ENCODE results near the gene IMP3.
"Not testable (repeated sequence)": the region's sequence is repeated elsewhere in the genome, so short reads cannot be mapped to it uniquely, and the experiment has no call there.

Gene IMP3, protein sequence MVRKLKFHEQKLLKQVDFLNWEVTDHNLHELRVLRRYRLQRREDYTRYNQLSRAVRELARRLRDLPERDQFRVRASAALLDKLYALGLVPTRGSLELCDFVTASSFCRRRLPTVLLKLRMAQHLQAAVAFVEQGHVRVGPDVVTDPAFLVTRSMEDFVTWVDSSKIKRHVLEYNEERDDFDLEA

DNA sequence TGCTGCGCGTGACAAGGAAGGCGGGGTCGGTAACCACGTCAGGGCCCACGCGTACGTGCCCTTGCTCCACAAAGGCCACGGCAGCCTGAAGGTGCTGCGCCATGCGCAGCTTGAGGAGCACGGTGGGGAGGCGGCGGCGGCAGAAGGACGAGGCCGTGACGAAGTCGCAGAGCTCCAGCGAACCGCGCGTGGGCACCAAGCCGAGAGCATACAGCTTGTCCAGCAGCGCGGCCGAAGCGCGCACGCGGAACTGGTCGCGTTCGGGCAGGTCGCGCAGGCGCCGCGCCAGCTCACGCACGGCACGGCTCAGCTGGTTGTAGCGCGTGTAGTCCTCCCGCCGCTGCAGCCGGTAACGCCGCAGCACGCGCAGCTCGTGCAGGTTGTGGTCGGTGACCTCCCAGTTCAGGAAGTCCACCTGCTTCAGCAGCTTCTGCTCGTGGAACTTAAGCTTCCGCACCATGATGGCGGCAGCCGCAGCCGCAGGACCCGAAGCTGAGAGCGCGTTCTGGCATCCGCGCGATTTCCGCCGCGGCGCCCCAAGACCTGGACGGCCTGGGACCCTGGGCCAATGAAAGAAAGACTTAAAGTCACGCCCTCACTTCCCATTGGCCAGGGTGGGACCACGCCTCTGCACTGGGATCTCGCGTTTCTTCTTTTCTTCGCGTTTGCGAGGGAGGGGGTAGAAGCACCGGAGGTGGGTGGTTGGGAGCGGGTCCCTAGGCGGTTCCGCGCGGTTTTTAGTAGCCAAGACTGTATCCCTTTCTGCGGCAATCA is at the start of gene IMP3:
IMP3 (minus strand) TSS at position 516 of the 774 bp plus-strand sequence; CDS start at position 460, 56 bp downstream.
- DNase-seq: peak; percentile 69

DNA sequence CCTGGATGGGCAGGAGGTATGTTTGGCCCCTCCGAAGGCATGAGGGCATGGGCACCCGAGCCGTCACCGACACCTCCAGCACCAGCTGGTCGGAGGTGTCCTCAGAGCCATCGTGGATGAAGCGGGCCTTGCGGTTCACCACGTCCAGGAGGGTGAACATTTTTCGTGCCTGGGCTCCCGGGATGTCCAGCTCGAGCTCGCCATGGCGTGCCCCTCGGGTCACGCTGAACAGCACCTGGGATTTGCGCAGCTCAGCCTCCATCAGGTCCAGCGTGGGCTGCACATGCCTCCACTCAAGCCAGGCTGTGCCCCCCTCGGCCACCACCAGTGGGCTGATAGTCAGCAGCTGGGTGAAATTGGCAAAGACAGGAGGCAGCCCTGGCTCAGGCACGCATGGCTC is 49.4 kb upstream of the IMP3 start:
- DNase-seq: not testable (repeated sequence)

DNA sequence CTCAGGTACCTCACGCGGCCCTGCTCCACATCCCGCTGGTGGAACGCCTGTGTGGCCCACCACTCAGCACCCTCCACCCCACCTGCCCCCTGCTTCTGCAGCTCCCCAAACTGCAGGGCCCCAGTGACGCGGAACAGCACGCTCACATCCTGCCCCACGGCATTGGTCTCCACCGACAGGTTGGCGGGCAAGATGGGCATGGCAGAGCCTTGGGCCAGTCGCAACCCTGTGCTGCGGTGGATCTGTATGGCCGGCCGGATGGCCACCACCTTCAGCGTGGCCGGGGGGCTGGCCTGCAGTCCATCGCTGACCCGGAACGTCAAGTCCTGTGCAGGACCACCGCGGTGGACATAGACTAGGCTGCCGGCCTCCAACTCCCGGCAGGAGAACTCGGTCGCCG is 48.8 kb upstream of the IMP3 start:
- no peak for DNase-seq

DNA sequence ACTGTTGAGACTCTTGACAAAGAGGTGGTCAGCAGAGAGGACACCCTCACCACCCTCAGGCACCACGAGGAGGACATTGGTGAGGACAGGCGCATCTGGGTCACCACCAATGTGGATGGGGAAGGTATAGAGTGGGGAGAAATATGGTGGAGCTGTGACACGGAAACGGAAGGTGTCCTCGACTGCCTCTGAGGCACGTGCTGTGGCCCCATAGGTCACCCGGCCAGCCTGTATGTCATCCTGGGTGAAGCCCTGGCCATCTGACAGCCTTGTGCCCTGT is 48.2 kb upstream of the IMP3 start:
- no peak for DNase-seq

DNA sequence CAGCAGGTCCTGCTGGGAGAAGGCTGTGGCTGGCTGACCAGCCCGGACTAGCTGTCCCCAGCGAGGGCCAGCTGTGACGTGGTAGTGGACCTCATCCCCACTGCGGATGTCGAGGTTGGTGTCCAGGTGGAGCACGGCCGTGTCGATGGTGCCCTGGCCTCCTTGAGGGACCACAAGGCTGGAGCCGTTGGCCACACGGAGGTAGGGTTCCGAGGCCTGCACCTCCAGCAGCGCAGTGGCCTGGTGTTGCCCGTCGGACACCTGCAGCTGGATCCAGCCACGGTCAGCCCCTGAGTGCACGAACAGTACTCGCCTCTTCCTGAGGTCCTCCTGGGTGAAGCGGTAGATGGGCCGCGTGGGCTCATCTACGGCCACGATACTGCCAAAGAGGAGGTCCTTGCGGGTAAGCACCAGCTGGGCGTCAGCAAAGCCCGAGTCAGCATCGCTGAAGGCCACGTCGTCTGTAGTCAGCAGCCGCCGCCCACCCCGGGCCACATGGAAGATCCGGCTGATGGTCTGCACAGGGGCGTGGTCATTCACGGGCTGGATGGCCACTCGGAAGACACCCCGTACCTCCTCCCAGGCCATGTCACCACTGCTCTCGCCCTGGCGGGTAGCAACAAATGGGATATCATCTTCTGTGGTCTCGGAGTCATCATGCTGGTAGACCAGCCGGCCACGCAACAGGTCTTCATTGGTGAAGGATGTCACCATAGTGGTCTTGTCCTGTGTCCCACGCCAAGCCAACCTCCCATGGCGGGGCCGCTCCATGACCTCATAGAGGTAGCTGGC is 47.7 kb upstream of the IMP3 start:
- DNase-seq: no peak

DNA sequence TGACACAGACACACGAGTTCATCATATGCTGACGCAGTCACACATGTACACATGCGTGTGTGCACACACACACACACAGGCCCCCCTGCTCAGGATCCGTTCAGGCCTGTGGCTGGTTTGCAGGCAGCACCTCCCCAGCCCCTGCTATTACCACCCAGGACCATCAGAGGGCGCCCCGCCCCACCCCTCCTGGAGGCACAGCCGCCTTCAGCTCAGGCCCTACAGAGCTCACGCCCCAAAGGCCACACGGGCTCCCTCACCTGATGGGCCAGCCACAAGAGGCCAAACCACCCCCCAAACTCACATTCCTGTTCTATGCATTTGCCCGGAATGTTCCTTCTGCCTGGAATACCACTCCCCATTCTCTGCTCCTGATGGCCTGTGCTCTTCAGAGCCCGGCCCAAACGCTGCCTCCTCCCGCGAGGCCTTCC is 46.2 kb upstream of the IMP3 start:
- not testable (repeated sequence) for DNase-seq

DNA sequence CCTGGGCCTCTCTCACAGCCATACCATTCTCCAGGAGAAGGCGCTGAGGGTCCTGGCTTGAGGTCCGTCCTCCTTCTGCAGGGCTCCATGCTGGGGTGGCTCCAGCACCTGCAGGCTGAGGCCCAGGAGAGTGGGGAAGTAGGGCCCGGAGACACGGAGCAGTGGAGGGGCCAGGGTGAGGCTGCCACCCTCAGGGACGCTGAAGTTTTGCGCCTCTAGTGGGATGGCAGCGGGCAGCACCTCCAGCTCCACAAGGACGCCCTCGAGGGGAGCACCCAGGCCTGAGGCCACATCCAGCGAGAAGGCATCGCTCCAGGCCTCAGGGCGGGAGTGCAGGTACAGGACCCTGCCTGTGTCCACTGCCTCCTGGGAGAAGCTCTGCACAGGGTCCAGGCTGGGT is 45.2 kb upstream of the IMP3 start:
- no peak for DNase-seq

DNA sequence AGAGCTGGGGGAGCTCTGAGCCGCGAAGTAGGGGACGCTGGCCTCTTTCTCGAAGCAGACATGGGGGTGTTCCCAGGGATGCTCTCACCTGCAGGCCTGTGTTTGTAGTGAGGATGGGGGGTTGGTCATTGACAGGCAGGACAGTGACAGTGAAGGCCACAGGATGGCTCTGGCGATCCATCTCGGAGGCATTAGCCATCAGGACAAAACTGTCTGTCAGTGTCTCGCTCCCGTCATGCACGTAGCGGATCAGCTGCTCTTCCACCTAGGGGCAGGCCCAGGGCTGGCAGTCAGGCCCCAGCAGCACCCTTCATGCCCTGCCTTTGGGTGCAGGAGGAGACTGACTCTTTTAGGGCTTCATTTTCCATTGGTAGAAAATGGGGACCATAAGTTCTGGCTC is 44.6 kb upstream of the IMP3 start:
- no peak for DNase-seq

DNA sequence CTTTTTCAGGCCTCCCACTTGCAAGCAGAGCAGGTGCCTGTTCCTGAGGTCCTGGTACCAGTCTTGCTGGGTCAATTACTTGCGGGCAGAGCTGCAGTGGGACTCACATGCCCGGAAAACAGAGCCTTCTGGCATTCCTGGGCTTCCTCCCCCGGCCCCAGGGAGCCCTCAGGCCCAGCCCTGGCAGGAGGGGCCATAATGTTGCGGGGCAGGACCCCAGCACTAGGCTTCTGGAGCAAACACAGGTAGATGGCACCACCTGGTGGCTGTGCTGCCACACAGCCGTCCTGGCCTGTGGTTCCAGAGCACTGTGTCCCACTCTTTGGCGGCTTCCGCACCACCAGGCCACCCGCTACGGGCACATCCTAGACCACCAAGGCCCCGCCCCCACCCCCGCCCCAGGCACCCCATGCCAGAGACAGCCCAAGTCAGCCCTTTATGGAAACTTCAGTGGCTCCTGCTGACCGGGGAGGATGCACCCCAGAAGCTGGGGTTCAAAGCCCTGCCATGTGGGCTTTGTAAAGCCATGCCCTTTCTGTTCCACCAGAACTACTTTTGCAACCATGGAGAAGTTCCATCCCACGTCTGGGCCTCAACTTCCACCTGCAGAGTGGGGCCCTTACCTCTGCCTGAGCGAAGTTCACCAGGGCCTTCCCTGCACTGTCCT is 43.8 kb upstream of the IMP3 start:
- DNase-seq: not testable (repeated sequence)

DNA sequence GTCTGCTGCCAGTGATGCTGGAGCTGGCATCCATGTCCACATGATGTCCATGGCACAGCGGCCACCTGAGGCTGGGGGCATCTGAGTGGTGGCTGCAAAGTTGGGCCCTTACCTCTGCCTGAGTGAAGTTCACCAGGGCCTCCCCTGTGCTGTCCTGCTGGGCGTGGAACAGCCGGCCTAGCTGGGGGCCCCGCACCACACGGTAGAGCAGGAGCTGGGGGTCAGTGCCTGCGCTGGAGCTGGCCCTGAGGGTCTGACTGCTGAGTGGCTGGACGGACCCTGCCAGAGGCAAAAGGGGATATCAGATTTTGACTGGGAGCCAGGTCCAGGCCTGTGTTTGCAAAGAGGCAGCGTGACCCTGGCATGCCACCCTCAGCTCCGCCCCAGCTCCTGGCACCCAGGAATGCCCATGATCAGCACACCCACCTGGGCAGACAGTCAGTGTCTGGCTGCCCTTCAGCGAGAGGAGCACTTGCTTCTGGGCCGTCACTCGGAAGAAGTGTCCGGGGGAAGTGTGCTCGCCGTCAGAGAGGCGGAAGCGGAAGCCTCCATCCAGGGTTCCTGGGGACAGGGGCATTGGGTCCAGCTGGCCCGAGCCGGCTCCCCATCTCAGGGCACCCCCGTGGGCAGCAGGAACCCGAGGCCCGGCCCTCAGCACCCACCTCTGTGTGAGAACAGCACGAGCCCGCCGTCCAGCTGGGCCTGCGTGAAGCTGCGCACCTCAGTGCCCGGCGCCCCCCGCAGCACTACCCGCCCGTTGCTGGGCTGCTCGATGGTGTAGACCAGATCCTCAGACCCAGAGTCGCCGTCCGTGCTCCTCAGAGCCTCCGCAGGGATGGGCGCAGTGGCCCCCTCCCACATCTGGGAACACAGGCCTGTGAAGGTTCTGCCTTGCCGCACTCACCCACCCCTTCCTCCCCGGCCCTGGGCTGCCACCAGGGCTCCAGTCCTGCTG is 42.4 kb upstream of the IMP3 start:
- DNase-seq: no peak

DNA sequence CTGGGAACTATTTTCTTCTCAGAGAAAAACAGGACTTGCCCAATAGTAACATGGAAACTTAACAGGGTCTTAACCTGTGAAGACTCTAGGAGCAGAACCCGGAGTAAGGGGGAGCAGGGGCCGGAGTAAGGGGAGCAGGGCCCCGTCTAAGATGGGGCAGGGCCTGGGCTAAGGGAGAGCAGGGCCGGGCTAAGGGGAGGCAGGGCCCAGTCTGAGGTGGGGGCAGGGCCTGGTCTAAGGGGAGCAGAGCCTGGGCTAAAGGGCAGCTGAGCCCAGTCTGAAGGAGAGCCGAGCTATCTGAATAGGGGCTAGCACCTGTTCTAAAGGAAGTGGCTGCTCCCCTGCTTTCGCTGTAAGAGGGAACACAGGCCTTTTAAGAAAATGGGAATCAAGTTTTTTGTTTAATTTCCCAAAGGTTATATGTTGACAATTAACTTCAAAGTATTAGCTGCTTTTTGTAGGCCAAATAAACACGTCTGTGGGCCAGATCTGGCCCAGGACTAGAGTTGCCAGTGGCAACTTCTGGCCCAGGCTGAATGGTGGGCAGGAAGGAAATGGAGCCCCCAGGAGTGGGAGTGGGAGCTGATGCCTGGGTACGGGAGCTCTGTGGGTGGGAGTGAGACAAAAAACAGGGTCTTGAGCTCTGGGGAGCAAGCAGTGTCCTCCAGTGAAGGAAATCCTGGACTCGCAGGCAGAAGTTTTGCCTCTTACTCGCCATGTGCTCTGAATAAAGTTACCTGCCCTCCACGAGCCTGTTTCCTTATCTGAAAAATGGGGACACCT is 40.2 kb upstream of the IMP3 start:
- no peak for DNase-seq

DNA sequence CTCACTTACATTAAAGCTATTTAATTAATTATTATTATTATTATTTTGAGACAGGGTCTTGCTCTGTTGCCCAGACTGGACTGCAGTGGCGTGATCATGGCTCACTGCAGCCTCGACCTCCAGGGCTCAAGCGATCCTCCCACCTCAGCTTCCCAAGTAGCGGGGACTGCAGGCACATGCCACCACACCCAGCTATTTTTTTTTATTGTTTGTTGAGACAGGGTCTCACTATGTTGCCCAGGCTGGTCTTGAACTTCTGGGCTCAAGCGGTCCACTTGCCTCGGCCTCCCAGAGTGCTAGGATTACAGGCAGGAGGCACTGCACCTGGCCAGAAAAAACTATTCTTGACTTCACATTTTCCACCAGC is 38.3 kb upstream of the IMP3 start:
- DNase-seq: not testable (repeated sequence)

DNA sequence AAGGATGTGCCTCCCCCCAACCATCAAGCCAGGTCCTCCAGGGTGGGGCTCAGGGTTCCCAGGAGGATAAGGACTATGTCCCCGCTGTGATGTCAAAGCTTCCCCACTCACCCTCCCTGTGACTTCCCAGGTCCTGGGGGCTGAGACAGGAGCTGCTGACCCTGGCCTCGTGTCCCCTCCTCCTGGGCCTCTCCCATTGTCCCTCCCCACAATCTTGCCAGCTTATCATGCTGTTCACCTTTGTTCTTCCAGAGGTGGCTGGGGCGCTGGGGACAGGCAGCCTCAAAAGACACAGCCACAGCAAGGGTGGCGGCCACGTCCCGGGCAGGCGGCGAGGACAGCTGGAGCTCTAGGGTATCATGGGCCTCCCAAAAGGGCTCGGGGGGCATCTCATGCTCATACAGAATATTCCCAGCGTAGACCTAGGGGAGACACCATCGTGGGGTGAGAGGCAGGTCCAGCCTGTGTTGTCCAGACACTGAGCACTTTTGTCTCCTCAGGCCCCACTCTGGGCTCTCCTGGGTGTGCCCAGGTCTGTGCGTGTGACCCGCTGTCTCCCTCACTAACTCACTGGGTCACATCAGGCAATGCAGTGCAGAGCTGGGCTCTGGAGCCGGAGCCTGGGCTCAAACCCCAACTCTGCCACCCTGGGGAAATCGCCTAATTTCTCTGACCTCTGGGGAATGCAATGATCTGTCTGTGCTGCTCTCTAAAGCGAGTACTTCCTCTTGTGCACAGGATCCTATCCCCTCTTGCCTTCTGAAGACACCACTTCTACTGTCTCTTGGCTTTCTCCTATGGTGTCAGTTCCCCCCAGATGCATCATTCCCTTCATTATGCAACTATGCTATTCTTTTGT is 37.7 kb upstream of the IMP3 start:
- no peak for DNase-seq

DNA sequence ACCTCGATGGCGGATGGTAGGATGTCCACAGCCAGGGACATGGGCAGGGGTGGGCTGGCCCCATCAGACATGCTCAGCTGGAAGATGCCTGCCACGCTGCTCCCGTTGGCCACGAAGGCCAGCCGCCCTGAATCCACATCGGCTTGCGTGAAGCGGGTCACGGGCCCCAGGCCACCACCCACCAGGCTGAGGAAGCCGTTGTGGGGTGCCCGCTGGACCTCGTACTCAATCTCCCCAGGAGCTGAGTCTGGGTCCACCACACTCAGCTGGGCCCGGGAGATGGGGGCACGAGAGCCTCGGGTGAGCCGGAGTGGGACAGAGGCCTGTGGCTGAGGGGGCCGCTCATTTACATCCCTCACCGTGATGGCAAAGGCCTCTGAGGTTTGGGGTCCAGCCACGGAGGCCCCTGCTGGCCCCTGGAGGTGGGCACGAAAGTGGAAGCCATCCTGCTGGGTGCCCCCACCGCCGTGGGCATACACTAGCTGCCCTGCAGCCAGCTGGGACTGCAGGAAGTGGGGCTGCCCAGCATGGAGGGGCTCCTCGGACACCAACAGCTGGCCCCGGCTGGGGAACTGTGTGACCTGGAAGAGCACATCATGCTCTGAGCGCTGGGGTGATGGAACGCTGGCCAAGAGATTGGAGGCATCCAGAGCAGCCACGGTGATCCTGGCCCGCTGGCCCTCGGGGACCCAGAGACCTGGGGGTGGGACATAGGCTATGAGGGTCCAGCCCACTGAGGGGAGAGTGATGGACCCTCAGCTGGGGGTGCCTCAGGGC is 36.9 kb upstream of the IMP3 start:
- DNase-seq: no peak

DNA sequence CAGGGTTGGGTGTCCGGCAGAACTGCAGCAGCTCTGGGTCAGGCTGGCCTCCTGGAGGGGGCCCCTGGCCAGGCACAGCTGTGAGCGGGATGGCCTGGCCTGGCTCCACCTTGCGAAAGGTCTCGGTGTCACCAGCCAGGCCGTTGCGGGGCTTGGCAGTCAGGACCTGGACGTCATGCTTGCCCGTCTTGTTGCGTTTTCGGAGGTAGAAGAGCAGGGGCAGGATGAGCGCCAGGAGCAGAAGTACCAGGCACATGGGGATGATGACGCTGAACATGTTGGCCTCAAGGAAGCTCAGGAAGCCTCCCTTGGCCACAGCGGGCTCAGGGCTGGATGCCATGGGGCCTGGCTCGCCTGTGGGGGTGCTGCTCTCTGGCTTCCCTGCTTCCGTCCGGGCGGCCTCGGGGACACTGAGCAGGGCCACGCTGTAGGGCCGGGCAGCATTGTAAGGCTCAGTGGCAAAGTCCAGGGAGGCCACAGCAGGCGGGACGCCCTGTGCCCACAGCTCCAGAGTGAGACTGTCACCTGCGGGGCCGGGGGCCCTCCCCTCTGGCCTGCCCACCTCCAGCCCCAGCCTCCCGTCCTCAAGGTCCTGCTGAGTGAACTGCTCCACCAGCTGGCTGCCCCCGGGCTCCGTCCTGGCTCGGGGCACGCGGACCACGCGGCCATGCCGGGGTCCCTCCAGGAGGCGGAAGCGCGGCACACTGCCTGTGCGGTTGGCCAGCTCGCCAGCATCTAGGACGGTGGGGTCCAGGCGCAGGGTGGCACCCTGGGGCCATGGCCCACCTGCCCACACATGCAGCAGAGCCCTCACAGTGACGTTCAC is 35.8 kb upstream of the IMP3 start:
- no peak for DNase-seq

DNA sequence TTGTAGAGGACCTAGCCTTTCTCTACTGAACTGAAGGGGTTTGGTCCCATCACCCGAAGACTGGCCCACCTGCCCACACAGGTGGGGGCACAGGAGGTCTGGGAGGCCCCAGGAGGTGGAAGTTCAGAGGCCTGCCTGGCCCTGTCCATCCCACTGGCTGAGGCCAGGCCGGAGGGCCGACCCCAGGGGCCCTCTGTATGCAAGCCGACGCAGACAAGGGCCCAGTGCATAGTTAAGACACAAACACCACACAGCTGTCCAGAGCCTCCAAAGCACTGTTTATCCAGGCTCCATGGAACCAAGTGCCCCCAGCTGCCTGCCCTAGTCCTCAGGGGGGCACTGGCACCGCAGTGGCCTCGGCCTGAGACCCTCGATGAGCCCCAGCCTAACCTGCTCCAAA is 34.3 kb upstream of the IMP3 start:
- no peak for DNase-seq

DNA sequence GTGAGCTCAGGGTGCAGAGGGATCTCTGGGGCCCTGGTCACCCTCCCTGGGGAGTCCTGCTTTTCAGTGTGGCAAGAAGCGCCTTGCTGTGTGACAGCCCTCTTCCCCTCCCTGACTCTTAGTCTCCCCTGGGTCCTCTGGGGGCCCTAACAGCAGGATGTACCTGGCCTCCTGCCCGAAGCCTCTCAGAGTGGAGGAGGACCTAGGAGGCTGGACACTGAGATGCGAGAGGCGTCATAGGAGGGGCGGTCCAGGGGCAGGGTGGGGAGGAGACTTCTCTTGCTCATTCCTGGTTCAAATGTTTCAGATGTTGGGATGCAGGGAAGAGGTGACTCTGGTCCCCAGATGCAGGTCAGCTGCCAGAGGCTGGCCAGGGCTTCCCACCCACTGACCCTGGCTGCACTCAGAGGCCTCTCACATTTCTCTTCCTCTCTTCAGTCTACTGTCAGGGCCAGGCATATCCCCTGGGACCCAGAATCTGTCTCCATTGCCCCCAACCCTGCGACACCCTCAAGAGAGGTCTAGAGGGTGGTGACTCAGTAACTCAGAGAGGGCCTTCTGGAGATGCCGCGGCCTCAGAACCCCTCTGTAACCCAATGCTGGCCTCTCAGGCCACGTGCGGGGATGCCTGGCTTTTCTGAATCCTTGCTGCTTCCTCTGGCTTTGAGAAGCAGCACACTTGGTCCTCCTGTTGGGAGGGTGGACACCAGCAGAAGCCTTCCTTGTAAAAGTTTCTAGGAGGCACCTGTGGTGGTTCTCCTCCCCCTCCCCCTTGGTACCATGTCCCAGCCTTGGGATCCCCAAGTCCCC is 33.6 kb upstream of the IMP3 start:
- no peak for DNase-seq

Measured in NCI-H2029 treated with DMSO at 0.1 percent for 48 hours (cell line).